NT2/D1 (cell line): ENCODE measurements around the gene MB21D2.

Experiments used
- DNase-seq: peaks from one replicate; pipeline ENCODE4 v3.0.0-alpha.2; 2011; ENCODE audit warnings: low read depth, low spot score
- H3K27me3 ChIP-seq: 2 replicates; pipeline ENCODE4 v1.6.0; 2011; ENCODE audit warnings: mild to moderate bottlenecking; ENCODE audit not compliant: insufficient read length, insufficient read depth
- H3K36me3 ChIP-seq: 2 replicates; pipeline ENCODE4 v1.6.1; 2011; ENCODE audit warnings: mild to moderate bottlenecking, low read length, mixed read lengths; ENCODE audit not compliant: insufficient read depth, insufficient read length
- H3K4me1 ChIP-seq: 2 replicates; pipeline ENCODE4 v1.5.1; 2011; ENCODE audit not compliant: insufficient read depth, insufficient read length
- H3K4me3 ChIP-seq: 2 replicates; pipeline ENCODE4 v1.5.1; 2011; ENCODE audit warnings: low read depth; ENCODE audit not compliant: insufficient read length
- H3K9ac ChIP-seq: 2 replicates; pipeline ENCODE4 v1.6.0; 2011; ENCODE audit warnings: low read depth; ENCODE audit not compliant: insufficient read length
- H3K9me3 ChIP-seq: 2 replicates; pipeline ENCODE4 v1.5.1; 2011; ENCODE audit warnings: mild to moderate bottlenecking, low read length; ENCODE audit not compliant: insufficient read depth
- SUZ12 ChIP-seq: IDR thresholded peaks from 2 replicates; pipeline ENCODE4 v1.6.1; 2011; ENCODE audit not compliant: insufficient read length, insufficient read depth; ENCODE audit errors: extremely low read depth
- YY1 ChIP-seq: IDR thresholded peaks from 2 replicates; pipeline ENCODE4 v1.6.1; 2011; ENCODE audit not compliant: insufficient read length, insufficient read depth
- ZNF274 ChIP-seq: IDR thresholded peaks from 2 replicates; pipeline ENCODE4 v1.6.1; 2011; ENCODE audit warnings: mild to moderate bottlenecking, low read depth, low read length

Gene MB21D2

DNA sequence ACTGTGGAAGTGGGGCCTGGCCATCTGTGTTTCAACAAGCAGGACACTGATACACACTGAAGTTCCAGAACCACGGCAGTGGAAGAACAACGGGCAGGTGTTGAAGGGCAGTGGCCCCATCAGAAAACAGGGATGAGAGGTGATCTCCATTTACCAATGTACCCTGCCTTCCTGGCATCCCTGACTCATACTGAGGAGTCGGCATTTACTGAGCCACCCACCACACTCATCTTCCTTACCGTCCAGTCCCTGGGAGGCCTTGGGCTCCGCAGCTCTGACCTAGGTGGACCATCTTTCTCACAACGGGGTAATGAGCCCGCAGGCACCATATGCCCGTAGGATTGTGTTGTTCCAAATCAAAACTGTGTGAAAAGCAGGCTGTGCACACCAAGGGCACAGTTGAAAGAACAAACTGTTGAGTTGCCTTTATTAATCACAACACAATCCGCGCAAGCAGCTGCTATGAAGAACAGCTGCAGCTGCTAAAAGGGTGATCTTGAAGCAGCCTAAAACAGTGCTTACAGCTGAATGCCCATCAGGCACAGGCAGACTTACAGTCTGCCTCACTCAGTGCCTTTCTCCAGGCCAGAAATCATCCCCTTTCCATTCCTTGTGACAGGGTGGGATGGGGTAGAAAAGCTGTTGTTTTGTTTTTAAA lies 12.9 kb downstream of the MB21D2 start:
- Histone ChIP-seq H3K4me3 (no peak overlapping the region), H3K9ac (no peak overlapping the region), H3K9me3 (peaks cover 14% of the 10 kb centered on the region), H3K27me3 (no peaks in the 10 kb centered on the region), H3K4me1 (no peaks in the 10 kb centered on the region), H3K36me3 (peaks cover 14% of the 10 kb centered on the region)
- TF ChIP-seq ZNF274 (no peak), YY1 (no peak), SUZ12 (no peak)
- DNase-seq: no peak

DNA sequence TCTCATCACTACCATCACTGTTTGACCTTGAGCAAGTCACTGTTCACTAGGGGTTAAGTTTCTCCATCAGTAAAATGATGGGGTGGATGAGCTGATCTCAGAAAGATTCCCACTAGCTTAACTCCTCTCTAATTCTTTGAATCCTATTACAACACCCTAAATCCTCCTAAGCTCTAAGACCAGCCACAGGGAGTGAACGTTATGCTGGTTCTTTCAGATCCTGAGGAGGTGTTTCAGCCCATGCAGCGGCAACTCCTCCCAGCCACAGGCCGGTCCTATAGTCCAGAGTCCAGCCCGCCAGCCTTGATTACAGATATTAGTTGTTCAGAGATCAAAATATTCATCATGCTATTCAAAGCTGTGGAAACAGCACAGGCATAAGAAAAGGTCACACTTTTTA lies 15.1 kb downstream of the MB21D2 start:
- Histone ChIP-seq H3K9ac (no peak overlapping the region), H3K36me3 (peaks cover 17% of the 10 kb centered on the region), H3K27me3 (no peaks in the 10 kb centered on the region), H3K9me3 (peaks cover 14% of the 10 kb centered on the region), H3K4me1 (no peaks in the 10 kb centered on the region), H3K4me3 (no peak overlapping the region)
- no peak for DNase-seq
- TF ChIP-seq SUZ12: no peak
- no peak for TF ChIP-seq YY1
- no peak for TF ChIP-seq ZNF274

DNA sequence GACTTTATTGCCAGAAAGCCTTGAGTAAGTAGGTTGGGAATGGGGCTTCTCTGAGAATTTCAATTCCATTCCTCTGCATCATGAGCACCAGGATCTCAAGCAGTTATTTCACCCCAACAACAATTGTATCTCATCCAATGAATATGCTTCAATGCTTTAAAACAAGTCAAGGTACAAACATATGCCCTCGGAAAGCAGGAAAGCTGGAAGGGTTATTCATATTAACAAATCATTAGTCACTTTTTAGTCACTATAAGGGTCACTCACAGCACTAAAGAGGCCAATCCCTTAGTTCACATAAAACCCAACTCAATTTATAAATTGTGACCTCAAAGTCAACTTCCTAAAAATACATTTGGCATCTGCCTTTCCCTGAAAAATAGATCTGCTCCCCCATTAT lies 16.2 kb downstream of the MB21D2 start:
- no peak overlapping the region for H3K4me3 ChIP-seq
- H3K36me3 ChIP-seq: peaks cover 17% of the 10 kb centered on the region
- H3K9me3 ChIP-seq: peaks cover 14% of the 10 kb centered on the region
- H3K4me1 ChIP-seq: no peaks in the 10 kb centered on the region
- H3K9ac ChIP-seq: no peak overlapping the region
- no peak for TF ChIP-seq YY1
- no peak for TF ChIP-seq ZNF274
- TF ChIP-seq SUZ12: no peak
- no peaks in the 10 kb centered on the region for H3K27me3 ChIP-seq
- DNase-seq: no peak

DNA sequence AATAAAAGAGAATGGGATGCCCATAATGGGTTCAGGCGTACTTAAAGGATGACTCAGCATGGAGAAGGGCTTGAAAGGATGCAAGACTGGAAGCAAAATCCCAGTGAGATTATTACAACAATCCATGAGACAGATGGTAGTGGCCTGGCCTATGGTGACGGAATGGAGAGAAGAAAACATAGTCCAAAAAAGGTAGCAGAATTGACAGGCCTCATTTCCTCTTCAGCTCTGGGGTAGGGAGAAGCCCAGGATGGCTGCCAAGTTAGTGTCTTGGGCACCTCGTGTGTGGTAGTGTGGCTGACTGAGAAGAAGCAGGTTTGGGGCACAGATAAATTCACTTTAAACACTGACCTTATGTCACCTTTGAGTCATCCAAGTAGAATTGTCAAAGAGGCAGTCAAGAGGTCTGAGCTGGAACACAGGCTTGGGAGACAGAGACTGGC lies 18.1 kb downstream of the MB21D2 start:
- H3K4me3 ChIP-seq: no peak overlapping the region
- H3K9me3 ChIP-seq: peaks cover 12% of the 10 kb centered on the region
- DNase-seq: no peak
- peaks cover 12% of the 10 kb centered on the region for H3K36me3 ChIP-seq
- TF ChIP-seq YY1 (no peak), SUZ12 (no peak), ZNF274 (no peak)
- no peaks in the 10 kb centered on the region for H3K4me1 ChIP-seq
- H3K27me3 ChIP-seq: no peaks in the 10 kb centered on the region
- H3K9ac ChIP-seq: no peak overlapping the region

DNA sequence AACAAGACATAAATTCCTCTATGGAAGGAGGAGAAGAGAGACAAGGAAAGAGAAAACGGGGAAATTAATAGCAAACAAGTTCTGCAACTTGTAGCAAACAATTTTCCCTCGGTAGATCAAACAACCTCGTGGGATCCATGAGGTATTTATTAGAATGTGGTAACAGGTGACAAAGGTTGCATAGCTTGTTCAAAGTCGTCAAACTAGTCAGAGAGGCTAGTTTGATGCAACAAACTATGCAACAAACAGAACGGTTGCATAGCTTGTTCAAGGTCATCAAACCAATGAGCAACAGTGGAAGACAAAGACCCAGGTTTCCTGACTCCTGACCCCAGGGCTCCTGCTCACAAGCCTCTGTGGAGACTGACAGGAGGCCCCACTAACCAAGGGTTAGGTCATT lies 20.7 kb downstream of the MB21D2 start:
- Histone ChIP-seq H3K27me3 (no peaks in the 10 kb centered on the region), H3K4me3 (no peak overlapping the region), H3K4me1 (peaks cover 5% of the 10 kb centered on the region), H3K9ac (no peak overlapping the region), H3K9me3 (no peaks in the 10 kb centered on the region), H3K36me3 (peaks cover 4% of the 10 kb centered on the region)
- TF ChIP-seq YY1 (no peak), SUZ12 (no peak), ZNF274 (no peak)
- DNase-seq: no peak

DNA sequence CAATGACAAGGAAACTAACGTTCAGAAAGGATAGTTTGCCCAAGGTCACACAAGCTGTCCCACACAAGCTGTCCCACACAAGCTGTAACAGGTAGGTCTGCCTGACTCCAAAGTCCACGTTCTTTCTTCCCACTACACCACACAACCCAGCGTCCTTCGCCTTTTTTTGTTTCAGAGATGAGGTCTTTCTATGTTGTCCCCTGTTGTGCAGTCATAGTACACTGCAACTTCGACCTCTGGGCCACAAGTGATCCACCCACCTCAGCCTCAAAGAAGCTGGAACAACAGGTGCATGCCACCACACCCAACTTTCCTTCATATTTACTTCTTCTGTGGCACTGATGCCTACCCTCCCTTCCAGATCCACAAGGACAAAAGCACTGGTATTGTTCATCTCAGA lies 21.4 kb downstream of the MB21D2 start:
- TF ChIP-seq YY1: no peak
- TF ChIP-seq SUZ12: no peak
- no peak for TF ChIP-seq ZNF274
- no peak for DNase-seq
- H3K4me3 ChIP-seq: no peak overlapping the region
- H3K9me3 ChIP-seq: no peaks in the 10 kb centered on the region
- H3K36me3 ChIP-seq: peaks cover 4% of the 10 kb centered on the region
- no peaks in the 10 kb centered on the region for H3K27me3 ChIP-seq
- H3K4me1 ChIP-seq: peaks cover 5% of the 10 kb centered on the region
- H3K9ac ChIP-seq: no peak overlapping the region

DNA sequence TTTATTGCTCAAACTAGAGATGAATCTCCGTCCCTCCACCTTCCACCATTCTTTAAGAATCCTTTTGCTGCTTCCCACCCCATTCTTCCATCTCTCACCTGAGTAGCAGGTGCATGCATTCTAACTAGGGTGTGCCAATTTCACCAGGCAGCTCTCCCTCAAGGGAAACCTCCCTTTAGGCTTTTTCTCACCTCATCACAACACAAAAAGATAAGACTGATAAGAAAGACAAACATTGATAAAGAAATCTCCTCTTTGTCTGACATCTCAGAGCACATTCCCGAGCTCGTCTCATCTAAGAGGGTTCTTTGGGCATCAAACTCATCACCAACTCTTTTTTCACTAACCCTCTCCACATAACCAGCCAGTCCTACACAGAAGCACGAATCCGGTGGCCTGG lies 23.0 kb downstream of the MB21D2 start:
- TF ChIP-seq YY1 (no peak), ZNF274 (no peak), SUZ12 (no peak)
- peaks cover 5% of the 10 kb centered on the region for H3K4me1 ChIP-seq
- H3K27me3 ChIP-seq: no peaks in the 10 kb centered on the region
- peaks cover 2% of the 10 kb centered on the region for H3K36me3 ChIP-seq
- no peak overlapping the region for H3K4me3 ChIP-seq
- no peak for DNase-seq
- no peaks in the 10 kb centered on the region for H3K9me3 ChIP-seq
- H3K9ac ChIP-seq: no peak overlapping the region
